Astrocyte of the spinal cord (primary cell): ENCODE results near the gene CD200.
A peak's percentile ranks its signal among the peaks of the same experiment; 100 is the strongest.

Experiments
- DNase-seq: peaks from one replicate; pipeline ENCODE4 v3.0.0; 2011; ENCODE audit warnings: low read depth, low spot score
- H3K4me3 ChIP-seq: 2 replicates; pipeline ENCODE4 v1.5.1; 2011; ENCODE audit warnings: low read depth, mild to moderate bottlenecking, low read length, moderate library complexity
- in situ Hi-C: cut with HindIII; loops from 2 replicates; pipeline ENCODE4 v1.10.0; 2017; ENCODE audit warnings: low sequenced_read_pairs
- TF ChIP-seq, protein P1 (sequence below): IDR thresholded peaks from 2 replicates; pipeline ENCODE4 v1.5.1; 2012; ENCODE audit warnings: low read depth, mild to moderate bottlenecking, low read length, inconsistent platforms

CD200 gene

DNA sequence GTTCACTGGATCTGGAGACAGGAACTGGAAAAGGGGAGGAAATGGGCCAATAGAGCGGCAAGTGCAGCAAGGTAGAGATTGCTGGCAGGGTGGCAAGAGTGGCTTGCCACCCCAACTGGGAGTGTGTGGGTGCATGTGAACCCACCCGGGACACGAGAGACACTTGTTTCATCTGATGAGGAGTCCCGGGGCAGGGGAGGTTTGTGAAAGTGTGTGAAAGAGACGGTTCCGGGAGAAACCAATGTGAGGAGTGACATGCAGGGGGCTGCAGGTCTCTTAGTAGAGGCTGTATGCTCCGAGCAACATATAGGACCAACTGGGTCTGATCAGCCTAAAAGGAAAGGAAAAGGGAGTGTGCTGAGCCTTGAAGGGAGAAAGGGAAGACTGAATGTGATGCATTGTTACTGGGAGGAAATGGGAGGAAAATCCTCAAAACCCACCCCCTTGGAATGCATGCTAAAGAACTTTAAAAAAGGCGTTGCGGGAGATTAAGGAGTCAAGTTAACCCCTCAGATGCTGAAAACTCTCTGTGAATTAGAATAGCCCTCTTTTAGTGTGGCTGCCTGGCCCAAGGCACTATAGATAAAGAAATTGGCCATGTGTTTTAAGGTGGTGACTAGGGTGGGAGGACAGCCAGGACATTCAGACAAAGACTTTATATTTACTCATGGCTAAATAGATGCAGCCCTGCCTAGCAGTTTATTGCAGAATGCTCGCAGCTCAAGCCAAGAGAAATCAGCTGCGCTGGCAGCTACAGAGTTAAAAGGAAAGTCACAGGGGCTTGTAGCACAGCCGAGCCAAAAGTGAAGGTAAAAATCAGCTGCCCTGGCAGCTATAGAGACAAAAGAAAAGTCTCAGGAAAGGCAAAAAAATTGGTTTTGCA lies 29.8 kb upstream of the CD200 start:
- peak overlapping the region; percentile 56 for H3K4me3 ChIP-seq
- TF ChIP-seq, protein P1, sequence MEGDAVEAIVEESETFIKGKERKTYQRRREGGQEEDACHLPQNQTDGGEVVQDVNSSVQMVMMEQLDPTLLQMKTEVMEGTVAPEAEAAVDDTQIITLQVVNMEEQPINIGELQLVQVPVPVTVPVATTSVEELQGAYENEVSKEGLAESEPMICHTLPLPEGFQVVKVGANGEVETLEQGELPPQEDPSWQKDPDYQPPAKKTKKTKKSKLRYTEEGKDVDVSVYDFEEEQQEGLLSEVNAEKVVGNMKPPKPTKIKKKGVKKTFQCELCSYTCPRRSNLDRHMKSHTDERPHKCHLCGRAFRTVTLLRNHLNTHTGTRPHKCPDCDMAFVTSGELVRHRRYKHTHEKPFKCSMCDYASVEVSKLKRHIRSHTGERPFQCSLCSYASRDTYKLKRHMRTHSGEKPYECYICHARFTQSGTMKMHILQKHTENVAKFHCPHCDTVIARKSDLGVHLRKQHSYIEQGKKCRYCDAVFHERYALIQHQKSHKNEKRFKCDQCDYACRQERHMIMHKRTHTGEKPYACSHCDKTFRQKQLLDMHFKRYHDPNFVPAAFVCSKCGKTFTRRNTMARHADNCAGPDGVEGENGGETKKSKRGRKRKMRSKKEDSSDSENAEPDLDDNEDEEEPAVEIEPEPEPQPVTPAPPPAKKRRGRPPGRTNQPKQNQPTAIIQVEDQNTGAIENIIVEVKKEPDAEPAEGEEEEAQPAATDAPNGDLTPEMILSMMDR, result no peak
- in situ Hi-C loops, result no loop called here
- no peak for DNase-seq

DNA sequence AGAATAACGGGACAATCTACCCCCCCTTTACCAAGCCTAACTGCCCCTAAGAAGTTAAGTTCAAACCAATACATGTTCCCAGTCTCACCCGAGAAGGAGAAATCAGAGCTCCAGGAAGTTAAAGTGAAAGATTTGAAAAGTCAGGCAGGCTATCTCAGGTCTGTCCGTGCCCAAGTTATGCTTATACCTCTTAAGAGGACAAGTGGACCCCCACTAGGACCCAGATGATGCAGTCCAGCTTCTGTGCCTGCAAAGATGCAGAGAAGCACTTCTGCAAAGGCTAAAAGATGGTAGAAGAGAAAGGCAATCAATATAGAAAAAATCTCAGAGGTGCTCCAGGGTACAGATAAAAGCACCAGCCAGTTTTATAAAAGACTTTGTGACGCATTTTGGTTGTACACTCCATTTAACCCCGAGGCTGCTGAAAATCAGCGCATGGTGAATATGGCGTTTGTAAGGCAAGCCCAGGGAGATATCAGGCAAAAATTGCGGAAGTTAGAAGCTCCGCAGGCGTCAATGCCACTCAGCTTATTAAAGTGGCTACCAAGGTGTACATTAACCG lies 29.1 kb upstream of the CD200 start:
- peak; percentile 58 for DNase-seq
- in situ Hi-C loops, result no loop called here
- TF ChIP-seq, protein P1, result no peak
- H3K4me3 ChIP-seq, result peak overlapping the region; percentile 56

DNA sequence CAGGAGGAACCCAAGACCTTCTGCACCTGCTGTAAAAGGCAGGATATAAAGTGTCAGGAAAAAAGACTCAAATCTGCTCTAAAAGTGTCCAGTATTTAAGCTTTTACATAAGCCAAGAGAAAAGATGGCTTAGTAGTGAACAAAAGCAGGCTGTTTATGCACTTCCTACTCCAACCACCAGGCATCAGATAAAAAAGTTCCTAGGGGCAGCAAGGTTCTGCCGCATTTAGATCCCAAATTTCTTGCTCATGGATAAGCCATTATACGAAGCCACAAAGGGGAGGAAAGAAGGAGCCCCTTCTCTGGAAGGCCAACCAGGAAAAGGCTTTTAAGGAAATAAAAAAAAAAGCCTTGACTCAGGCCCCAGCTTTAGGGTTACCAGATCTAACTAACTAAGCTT lies 28.3 kb upstream of the CD200 start:
- in situ Hi-C loops, result no loop called here
- no peak overlapping the region for H3K4me3 ChIP-seq
- DNase-seq, result peak; percentile 15
- TF ChIP-seq, protein P1, result peak; percentile 39

DNA sequence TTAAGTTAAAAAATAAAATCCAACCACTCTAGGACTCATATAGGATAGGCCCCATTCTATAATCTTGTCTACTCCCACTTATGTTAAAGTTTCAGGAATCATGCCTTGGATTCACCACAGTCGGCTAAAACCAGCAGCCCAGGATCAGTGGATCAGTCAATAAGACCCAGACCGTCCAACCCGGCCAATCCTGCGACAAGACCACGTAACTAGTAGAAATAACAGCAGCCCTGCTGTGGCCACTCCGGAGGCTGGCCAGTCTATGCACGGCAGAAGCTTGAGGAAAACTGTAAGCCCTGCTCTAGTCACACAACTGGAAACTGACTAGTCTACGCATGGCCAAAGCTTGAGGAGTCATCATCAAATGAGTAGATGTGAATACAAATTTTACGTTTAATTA lies 26.1 kb upstream of the CD200 start:
- no peak for DNase-seq
- TF ChIP-seq, protein P1, result no peak
- H3K4me3 ChIP-seq, result no peak overlapping the region
- in situ Hi-C loops, result no loop called here

DNA sequence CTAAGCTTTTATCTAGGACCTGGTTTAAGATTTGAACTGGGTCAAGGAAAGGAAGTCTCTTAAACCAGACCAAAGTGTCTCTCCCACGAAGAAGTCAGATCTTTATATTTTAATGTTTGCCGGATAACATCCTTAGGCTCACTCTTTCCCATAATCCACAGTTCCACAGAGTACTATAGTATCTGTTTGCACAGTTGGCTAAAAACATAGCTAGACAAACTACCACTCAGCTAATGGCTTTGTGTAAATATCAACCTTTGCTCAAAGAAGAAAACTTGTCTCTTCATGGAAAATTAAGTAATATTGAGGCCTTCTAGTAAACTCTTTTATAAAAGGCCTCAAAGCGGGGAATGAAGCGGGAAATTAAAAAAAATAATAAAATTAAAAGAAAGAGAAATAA lies 25.4 kb upstream of the CD200 start:
- TF ChIP-seq, protein P1, result no peak
- in situ Hi-C loops, result no loop called here
- no peak overlapping the region for H3K4me3 ChIP-seq

DNA sequence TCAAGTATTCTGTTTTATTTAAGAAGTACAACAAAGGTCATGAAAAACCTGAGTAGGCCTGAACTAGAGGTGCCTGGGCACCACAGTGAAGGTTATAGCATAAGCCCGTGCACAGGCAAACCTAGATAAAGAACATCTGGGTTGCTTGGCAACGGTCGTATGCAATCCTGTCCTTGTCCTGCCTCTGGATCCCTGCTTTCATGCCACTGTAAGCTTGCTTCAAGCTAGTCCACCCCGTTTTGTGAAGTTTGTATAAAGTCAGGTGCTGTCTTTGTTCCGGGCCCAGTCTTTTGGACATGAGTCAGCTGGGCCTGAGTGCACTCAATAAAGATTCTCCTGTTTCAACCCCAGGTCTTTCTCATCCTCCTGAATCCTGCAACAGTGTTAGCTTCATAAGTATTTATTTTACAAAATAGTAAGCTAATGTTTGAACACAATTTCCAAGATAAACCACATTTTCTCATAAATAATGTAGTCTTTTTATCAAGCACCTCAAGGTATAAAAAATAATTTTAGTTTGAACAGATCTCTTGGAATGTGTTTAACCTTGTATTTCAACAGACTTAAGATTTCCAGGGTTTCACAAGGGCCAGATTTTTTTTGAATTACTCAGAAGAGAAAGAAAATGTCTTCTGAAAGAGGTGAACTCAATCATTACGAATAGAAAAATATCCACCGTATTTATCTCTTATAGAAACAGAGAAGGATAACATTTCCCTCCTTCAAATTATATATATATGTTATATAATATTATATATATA lies 24.6 kb upstream of the CD200 start:
- in situ Hi-C loops, result no loop called here
- peak; percentile 19 for DNase-seq
- TF ChIP-seq, protein P1, result no peak
- no peak overlapping the region for H3K4me3 ChIP-seq

More for the DNA sequence above, 25.4 kb upstream of the CD200 start:
- no peak for DNase-seq
